ENCODE data around the gene CEBPE.

DNA sequence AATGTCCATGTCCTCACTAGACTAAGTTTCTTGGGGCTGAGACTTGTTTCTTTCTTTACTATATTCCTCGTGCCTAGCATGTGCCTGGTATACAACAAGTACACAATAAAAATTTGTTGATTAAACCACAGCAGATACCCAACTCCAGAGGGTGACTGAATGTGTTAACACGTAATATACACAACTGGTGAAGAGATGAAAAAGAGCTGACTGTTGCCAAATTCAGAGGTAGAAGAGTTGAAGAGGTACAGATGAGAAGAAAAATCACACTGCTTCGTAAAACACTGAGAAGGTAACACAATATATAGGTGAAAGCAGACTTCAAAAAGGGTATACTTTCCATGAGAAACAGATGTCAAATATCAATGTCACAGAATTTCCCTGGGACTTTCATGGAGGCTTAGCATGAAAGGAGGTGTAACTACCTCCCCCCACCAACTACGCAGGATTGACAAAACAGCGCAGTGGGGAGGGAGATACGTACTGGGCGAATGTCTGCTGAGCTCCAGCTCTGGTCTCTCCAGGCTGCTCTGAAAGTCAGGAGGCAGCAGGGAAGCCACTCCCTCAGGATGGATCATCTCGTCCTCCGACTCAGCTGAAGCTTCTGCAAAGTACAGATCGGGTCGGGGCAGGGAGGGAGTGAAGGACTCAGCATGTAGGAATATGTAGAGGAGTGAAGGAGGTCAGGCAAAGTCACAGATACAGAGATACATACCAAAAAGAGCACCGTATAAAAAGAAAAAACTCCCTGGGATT is 29.4 kb downstream of the CEBPE start:
- TF ChIP-seq, protein P1, sequence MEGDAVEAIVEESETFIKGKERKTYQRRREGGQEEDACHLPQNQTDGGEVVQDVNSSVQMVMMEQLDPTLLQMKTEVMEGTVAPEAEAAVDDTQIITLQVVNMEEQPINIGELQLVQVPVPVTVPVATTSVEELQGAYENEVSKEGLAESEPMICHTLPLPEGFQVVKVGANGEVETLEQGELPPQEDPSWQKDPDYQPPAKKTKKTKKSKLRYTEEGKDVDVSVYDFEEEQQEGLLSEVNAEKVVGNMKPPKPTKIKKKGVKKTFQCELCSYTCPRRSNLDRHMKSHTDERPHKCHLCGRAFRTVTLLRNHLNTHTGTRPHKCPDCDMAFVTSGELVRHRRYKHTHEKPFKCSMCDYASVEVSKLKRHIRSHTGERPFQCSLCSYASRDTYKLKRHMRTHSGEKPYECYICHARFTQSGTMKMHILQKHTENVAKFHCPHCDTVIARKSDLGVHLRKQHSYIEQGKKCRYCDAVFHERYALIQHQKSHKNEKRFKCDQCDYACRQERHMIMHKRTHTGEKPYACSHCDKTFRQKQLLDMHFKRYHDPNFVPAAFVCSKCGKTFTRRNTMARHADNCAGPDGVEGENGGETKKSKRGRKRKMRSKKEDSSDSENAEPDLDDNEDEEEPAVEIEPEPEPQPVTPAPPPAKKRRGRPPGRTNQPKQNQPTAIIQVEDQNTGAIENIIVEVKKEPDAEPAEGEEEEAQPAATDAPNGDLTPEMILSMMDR (IDR thresholded peaks at IDR 0.05; ENCODE audit: low read depth, low read length, missing input control) = no peak
- TF ChIP-seq, protein P2, sequence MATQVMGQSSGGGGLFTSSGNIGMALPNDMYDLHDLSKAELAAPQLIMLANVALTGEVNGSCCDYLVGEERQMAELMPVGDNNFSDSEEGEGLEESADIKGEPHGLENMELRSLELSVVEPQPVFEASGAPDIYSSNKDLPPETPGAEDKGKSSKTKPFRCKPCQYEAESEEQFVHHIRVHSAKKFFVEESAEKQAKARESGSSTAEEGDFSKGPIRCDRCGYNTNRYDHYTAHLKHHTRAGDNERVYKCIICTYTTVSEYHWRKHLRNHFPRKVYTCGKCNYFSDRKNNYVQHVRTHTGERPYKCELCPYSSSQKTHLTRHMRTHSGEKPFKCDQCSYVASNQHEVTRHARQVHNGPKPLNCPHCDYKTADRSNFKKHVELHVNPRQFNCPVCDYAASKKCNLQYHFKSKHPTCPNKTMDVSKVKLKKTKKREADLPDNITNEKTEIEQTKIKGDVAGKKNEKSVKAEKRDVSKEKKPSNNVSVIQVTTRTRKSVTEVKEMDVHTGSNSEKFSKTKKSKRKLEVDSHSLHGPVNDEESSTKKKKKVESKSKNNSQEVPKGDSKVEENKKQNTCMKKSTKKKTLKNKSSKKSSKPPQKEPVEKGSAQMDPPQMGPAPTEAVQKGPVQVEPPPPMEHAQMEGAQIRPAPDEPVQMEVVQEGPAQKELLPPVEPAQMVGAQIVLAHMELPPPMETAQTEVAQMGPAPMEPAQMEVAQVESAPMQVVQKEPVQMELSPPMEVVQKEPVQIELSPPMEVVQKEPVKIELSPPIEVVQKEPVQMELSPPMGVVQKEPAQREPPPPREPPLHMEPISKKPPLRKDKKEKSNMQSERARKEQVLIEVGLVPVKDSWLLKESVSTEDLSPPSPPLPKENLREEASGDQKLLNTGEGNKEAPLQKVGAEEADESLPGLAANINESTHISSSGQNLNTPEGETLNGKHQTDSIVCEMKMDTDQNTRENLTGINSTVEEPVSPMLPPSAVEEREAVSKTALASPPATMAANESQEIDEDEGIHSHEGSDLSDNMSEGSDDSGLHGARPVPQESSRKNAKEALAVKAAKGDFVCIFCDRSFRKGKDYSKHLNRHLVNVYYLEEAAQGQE (IDR thresholded peaks at IDR 0.05) = no peak
- TF ChIP-seq JUND (IDR thresholded peaks at IDR 0.05) (no peak), TAF1 (conservative IDR thresholded peaks at IDR 0.05) (no peak), RXRA (IDR thresholded peaks at IDR 0.05) (no peak), EGR1 (IDR thresholded peaks at IDR 0.05; ENCODE audit: low read depth in 2 of 2) (no peak)
- TF ChIP-seq, protein P3, sequence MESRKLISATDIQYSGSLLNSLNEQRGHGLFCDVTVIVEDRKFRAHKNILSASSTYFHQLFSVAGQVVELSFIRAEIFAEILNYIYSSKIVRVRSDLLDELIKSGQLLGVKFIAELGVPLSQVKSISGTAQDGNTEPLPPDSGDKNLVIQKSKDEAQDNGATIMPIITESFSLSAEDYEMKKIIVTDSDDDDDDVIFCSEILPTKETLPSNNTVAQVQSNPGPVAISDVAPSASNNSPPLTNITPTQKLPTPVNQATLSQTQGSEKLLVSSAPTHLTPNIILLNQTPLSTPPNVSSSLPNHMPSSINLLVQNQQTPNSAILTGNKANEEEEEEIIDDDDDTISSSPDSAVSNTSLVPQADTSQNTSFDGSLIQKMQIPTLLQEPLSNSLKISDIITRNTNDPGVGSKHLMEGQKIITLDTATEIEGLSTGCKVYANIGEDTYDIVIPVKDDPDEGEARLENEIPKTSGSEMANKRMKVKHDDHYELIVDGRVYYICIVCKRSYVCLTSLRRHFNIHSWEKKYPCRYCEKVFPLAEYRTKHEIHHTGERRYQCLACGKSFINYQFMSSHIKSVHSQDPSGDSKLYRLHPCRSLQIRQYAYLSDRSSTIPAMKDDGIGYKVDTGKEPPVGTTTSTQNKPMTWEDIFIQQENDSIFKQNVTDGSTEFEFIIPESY (IDR thresholded peaks at IDR 0.05) = no peak
- TF ChIP-seq, protein P4, sequence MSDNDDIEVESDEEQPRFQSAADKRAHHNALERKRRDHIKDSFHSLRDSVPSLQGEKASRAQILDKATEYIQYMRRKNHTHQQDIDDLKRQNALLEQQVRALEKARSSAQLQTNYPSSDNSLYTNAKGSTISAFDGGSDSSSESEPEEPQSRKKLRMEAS (IDR thresholded peaks at IDR 0.05) = no peak
- TF ChIP-seq, protein P5, sequence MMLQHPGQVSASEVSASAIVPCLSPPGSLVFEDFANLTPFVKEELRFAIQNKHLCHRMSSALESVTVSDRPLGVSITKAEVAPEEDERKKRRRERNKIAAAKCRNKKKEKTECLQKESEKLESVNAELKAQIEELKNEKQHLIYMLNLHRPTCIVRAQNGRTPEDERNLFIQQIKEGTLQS (IDR thresholded peaks at IDR 0.05) = no peak
